ENCODE results near the gene SMCO2.

Gene SMCO2

DNA sequence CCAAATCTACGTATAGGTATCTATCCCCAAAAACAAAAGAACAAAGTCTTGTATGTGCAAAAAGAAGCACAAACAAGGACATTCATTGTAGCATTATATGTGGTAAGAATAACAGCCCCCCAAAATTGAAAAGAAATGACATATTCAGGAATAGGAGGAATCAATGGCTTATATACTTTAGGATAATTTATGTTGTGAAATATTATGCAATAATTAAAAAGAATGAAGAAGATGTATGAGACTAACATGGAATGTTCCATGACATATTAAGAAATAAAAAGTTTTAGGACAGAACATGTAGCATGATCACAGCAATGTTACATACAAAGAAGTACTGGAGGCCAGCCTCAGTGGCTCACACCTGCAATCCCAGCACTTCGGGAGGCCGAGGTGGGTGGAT is 9.1 kb downstream of the SMCO2 start:
- no peak for DNase-seq

DNA sequence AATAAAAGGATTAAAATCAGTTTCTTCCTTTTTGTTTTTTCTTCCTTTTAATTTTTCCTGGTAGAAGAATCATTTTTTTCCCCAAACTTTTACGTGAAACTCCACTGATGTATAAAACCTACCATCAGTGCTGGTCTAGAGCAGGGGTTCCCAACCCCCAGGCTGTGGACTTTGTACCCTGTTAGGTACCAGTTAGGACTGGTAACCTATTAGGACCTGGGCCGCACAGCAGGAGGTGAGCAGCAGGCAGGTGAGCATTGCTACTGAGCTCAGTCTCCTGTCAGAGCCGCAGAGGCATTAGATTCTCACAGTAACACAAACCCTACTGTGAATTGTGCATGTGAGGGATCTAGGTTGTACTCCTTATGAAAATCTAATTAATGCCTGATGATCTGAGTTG is 10.1 kb downstream of the SMCO2 start:
- no peak for DNase-seq

DNA sequence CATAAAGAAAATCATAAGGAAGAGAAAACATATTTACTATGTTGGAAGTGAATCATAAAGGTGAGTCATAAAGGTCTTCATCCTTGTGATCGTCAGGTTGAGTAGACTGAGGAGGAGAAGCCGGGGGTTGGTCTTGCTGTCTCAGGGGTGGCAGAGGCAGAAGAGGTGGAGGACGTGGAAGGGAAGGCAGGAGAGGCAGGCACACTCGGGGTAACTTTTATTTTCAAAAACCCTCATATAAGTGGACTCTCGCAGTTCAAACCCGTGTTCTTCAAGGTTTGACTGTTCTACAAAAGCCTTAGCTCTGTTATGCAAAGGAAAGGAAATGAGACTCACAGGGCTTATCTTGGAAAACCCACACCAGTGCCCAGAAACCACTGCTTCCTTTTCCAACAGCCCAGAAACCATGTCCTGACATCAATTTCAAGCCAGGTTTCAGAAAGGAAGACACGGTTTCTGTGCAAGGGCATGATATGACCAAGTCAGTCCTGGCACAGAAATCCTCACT is 14.0 kb downstream of the SMCO2 start:
- no peak for DNase-seq

DNA sequence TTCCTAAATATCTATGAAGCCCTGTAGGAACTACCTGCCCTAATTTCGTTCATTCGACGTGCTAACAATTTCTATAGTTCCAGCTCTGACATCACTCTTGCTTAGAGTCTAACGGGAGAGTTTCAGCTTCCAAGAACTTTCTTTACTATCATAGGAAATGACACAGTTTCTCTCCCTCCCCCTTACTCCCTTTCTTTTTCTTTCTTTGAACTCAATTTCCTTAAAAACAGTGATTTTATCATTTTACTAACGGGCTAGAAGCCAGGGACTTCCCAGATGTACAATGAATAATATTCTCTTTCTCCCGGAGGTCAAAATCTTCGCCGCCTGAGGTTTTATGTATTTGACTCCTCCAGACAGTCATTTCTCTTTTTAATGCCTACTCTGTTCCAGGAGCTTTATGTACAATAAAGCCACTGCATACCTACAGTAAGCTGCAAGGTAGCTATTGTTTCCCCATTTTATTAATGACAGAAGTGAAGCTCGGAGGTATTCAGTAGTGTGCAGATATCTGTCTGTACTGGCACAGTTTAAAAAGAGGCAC is 15.7 kb downstream of the SMCO2 start:
- DNase-seq, result no peak

DNA sequence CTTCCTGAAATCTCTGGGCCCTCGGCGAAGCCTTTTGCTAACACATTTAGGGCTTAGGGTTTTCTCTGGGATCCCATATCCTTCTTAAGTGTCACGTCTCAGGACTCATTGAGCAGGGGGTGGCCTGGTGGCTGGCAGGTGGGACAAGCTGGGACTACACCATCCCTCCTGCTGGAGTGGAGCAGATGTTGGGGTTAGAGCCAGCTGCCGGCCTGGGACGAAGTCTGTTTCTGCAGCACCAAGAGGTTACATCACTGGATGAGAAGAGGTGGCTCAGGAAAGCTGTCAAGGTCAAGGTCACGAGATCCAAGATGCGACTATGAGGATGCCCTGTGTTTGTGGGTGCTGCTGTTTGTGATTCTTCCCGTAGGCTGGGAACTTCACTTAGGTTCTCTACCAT is 16.3 kb downstream of the SMCO2 start:
- DNase-seq, result no peak

DNA sequence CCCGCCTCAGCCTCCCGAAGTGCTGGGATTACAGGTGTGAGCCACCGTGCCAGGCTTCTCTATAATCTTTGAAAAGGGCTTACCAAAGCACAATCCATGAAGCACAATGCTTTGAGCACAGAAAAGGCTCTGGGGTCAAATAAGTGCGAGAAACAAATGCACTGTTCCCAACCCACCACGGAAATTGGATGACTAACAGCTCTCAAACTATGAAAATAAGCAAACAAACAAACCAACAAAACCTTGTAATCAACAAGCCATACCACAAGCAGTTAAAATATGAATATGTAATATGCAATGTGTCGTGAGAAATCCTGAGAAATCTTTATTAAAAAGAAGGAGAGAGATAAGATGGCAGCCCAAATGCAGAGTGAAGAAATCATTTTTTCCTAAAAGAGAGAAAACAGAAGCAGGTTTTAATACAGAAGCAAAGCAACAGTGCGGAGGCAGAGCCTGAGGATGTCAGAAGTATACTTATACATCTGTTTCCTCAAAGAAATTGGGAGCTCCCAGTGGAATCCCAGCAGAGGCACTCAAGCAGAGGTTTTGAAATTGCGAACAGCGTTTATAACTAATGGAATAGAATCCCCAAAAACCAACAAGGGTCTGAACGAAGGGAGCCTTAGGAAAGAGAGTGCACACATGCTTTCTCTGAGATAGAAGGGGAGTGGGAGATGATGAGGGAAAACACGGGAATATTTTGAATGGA is 17.1 kb downstream of the SMCO2 start:
- no peak for DNase-seq

DNA sequence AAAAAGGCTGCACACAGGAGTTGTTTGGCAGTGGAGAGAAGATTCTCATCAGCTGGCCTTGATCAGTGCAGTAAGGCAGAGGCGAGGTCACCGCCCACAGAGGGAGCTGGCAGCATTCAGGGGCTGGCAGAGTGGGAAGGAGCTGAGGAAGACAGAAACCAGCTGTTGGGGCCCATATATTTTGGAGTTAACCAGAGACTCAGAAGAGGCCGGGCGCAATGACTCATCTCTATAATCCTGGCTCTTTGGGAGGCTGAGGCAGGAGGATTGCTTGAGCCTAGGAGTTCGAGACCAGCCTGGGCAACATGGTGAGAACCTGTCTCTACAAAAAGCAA is 17.7 kb downstream of the SMCO2 start:
- DNase-seq, result no peak

DNA sequence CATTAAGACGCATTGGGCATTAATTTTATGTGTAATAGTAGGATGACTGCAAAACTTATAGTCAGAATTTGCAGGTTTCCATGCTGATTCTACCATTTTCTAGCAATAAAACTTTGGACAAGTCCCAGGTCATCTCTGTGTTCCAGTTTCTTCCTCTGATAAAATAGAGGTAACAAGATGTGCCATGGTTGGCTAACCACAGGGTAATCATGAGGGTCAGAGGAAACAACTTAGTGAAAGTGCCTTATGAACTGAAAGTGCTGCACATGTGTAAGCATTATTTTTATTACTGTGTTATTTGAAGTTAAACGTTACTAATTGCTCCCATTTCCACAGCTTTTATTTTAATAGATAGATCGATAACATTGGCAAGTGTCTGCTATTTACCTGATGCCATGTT is 21.1 kb downstream of the SMCO2 start:
- DNase-seq, result no peak

DNA sequence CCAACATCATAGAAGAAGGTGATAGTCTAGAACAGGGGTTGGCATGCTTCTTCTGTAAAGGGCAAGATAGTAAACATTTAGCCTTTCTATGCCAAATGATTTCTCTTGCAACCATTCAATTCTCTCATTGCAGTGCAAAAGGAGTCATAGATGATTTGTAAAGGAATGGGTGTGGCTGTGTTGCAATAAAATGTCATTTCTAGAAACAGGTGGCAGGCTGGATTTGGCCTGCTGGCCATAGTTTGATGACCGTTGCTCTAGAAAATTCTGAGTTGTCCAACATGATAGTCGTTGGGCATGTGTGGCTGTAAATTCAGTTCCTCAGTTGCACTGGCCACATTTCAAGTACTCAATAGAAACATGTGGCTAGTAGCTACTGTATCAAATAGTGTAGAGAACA is 21.7 kb downstream of the SMCO2 start:
- no peak for DNase-seq

DNA sequence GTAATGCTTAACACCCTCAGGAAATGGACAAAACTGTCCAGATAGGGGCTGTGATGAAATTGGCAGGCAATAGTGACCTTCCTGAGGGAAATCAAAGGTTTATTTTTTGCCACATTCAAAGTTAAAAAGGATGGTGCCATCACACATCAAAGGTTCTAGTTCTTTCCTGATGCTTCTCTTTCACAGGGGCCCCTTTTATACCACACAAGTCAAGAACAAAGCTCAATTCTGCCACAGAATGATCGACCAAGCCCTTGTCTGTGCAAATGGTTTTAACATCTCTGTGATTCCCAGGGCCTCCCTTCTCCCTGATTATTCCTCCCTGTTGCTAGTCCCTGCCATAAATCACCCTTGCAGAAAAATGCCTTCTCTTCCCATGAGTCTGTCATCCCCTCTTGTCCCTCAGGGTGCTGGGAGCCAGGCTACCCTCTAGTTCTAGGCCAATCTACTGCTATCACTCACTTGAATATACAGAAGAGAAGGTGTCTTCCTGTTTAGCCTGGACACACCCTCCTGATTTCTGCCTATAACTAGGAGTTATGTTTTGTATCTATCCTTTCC is 22.7 kb downstream of the SMCO2 start:
- DNase-seq, result no peak

DNA sequence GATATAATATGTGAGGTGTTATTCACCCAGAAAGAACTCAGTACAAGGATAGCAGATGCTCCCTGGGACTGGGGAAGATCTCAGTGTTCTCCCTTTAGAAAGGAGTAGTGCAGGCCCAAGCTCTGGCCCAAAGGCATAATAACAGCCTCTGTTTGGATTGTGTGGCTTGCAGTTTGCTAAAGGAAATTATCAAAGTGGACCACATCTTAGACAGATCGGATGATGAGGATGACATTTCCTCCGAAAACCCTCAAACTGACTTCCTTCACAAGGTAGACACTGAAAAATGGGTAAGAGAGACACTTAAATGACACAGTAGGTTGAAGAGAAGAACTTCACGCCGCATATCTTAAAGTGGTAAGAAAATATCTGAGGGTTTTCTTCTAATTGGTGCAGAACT is 26.1 kb downstream of the SMCO2 start:
- DNase-seq, result no peak

DNA sequence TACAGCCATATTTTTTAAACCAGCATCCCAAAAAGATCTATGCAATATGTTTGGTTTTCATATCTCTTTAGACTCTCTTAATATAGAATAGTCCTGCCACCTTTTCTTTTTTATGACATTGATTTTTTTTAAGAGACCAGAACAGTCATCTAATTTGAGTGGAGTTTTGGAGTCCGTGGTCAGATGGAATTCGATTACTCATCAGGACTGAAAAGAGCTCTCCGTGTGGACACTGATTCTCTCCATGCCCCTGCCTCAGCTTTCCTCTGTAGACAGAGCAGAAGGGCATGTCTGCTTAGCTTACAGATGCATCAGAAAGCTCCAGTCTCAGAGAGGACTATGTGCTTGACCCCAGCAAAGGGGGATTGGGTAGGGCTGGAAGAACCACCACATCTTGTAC is 27.8 kb downstream of the SMCO2 start:
- DNase-seq, result no peak

DNA sequence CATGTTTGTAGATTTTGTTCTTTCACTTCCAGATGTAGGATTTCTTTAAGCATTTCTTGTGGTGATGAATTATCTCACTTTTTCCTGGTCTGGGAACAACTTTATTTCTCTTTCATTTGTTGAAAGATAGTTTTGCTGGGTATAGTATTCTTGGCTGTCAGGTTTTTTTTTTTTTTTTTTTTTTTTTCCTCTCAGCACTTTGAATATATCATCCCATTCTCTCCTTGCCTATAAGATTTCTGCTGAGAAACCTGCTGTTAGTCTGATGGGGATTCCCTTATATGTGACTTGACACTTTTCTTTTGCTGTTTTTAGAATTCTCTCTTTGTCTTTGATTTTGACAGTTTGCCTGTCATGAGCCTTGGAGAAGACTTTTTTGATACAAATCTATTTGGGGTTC is 30.5 kb downstream of the SMCO2 start:
- DNase-seq, result no peak

DNA sequence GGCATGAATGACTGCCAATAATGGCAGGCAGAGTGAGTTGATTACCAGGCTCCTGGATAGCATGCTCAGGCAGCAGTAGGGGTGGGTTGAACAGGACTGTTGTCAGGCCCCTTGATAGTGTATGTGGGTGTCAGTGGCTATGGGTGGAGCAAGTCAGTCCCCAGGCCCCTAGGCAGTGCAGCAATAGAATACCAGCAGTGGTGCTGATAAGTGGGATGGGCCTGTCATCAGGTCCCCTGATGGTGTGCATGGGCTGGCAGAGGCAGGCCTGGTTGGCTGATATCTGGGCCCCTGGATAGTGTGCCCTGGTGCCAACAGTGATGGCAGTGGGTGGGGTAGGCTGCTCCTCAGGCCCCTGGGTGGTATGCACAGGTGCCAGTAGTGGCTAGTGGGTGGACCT is 32.4 kb downstream of the SMCO2 start:
- DNase-seq, result no peak

DNA sequence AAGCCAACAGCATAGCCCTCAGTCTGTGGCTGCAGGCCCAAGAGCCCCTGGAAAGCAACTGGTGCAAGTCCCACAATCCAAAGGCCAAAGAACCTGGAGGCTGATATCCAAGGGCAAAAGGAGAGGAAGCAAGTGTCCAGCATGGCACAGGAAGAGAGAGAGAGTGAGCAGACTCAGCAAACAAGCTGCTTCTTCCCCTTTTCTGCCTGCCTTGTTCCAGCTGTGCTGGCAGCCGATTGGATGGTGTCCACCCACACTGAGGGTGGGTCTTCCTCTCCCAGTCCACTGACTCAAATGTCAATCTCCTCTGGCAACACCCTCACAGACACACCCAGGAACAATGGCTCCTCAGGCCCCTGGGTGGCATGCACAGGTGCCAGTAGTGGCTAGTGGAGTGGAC is 33.5 kb downstream of the SMCO2 start:
- DNase-seq, result no peak

DNA sequence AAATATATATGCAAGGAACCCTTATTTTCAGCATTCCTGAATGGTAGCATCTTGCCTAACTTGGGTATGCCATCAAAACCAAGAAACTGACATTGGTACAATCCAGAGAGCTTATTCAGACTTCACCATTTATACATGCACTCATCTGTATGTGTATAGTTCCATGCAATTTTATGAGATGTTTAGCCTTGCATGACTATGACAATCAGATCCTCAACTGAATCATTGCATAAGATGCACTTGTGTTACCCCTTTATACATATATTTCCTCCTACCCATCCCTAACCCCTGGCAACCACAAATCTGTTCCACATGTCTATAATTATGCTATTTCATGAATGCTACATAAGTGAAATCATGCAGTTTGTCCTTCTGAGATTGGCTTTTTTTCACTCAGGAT is 40.4 kb downstream of the SMCO2 start:
- no peak for DNase-seq

DNA sequence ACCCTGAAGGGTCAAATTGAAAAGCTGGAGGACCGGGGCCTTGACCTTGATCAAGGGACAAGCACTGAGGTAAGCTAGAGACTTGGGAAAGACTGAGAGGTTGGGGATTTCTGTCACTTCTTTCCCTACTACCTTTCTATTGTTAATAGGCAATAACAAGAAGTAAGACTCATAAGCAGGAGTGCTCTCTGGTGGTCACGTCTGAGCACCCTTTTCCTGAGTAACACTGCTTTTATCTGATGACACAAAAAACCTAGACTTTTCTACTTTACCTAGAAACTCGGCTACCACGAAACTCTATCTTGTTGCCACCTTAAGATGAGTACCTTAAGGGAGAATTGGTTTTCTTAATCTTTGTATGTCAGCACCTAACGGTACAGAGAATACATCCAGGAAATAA is 41.9 kb downstream of the SMCO2 start:
- DNase-seq, result no peak

DNA sequence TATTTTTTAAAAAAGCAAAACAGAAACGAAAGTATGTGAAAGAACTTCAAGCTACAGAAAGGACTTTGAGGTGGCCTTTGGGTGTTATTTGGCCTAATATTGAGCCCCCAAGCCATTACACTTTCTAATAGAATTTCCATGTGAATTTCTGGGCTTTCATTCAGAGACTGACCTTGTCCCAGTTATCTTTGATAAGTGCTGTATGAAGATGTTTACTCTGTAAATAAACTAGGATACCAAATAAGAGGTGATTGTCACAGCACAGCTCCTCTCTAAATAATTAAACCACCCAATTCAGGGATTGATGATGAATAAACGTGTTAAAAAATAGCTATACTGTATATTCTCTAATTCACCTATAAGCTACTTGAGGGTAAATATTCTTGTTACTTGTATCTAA is 44.7 kb downstream of the SMCO2 start:
- no peak for DNase-seq

DNA sequence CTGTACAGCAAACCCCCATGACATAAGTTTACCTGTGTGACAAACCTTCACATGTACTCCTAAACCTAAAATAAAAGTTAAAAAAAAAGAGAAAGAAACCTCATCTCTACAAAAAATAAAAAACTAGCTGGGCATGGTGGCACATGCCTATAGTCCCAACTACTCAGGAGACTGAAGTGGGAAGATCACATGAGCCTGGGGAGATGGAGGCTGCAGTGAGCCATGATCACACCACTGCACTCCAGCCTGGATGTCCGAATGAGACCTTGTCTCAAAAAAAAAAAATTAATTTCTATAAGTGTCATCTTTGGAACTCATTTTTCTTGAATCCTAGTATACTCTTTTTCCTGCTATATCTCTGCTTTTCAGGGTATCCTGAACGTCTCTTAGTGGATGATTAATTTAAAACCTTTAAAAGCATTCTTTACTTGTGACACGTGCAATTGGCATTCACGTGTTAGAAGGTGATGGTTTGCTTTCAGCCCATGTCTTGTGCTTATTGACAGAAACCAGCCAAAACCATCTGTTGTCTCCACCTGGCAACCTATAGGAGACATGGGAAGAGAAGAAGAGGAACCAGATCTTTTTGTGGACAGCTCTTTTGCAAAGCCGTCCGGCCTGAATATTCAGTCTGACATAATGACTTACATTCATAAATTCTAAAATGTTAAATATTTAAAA is 46.9 kb downstream of the SMCO2 start:
- DNase-seq, result no peak

DNA sequence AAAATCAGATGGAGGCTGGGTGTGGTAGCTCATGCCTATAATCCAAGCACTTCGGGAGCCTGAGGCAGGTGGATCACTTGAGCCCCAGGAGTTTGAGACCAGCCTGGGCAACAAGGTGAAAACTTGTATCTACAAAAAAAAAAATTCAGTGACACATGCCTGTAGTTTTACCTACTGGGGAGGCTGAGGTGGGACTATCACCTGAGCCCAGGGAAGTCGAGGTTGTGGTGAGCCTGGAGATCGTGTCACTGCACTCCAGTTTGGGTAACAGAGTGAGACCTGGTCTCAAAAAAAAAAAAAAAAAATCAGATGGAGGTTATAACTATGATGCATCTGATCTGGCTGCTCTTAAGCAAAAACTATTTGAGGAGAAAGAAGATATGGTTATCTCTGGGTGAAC is 50.9 kb downstream of the SMCO2 start:
- no peak for DNase-seq

DNA sequence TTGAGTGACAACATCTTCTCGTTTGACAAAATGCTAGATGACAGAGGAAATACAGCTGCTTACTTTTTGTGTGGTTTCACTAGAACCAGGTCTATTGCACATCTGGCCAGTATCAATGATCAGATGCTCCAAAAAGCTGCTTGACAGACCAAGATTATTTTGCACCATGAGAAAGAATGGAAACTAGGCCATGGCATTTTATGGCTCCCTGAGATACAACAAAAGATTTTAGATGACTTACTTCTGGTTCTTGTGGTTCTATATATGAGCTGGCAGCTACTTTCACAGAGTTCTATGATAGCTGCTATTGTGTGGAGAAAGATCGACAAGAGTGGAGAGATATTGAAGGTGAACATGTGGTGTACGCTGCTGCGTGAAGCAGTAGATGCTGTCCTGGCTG is 51.6 kb downstream of the SMCO2 start:
- no peak for DNase-seq

DNA sequence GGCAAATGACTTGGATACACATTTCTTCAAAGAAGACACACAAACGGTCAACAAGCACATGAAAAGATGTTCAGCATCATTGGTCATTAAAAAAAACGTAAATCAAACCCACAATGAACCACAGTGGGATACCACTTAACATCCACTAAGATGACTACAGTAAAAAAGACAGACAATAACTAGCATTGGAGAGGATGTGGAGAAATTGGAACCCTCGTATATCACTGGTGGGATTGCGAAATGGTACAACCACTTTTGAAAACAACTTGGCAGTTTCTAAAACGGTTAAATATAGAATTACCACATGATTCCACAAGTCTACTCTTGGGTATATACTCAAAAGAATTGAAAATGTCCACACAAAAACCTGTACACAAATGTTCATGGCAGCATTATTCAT is 52.2 kb downstream of the SMCO2 start:
- DNase-seq, result no peak

DNA sequence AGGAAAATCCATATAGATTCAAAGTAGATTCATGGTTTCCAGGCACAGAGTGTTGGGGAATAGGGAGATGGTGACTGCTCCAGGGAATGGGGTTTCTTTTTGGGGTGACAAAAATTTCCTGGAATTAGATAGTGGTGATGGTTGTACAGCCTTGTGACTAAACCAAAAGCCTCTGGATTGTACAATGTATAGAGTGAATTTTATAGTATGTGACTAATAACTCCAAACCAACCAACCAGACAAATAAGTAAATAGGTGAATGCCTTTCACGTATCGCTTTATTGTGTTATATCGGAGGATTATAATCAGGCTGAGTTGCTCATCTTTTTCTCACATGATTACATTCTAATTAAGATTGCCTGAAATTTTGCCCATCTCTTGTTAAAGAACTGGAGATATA is 52.8 kb downstream of the SMCO2 start:
- DNase-seq, result no peak

DNA sequence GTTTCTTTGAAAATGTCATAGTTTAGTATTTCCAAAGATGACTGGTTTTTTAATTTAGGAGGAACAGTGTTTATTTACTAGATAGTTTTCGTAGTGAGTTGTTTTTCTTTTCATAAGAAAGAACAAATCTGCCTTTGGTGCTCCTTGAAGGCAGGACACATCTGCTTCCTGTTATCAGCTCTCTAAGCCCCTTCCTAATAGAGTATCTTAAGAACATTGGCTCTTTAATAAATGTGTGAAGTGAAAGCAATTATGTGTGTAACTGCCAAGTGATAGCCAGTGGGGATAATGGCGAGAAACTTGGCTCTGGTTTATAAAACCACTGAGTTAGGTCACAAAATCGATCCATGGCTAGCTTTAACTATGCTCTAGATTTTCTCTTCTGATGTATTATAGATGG is 54.0 kb downstream of the SMCO2 start:
- DNase-seq, result no peak

Measured in NCI-H345 (cell line).